GM19455 (cell line): ENCODE data around the gene SLC35F1.

Source experiments
- ATAC-seq: cut with Tn5 transposase; IDR thresholded peaks from one replicate; pipeline ENCODE4 v1.9.1; 2021; ENCODE audit not compliant: unreplicated experiment

Gene SLC35F1

GRCh38 chr6:118103381-118104146 lies 196.5 kb downstream of the SLC35F1 start:
- no peak for ATAC-seq

GRCh38 chr6:118122161-118122725 lies 215.2 kb downstream of the SLC35F1 start:
- no peak for ATAC-seq

GRCh38 chr6:118122801-118123200 lies 215.7 kb downstream of the SLC35F1 start:
- no peak for ATAC-seq

GRCh38 chr6:118123503-118124037 lies 216.5 kb downstream of the SLC35F1 start:
- ATAC-seq = no peak

GRCh38 chr6:118124851-118125250 lies 217.8 kb downstream of the SLC35F1 start:
- ATAC-seq = no peak

GRCh38 chr6:118128755-118129154 lies 221.7 kb downstream of the SLC35F1 start:
- no peak for ATAC-seq

GRCh38 chr6:118134206-118134605 lies 227.1 kb downstream of the SLC35F1 start:
- no peak for ATAC-seq

- ATAC-seq = no peak
Observed at GRCh38 chr6:118134736-118135135, 227.7 kb downstream of the SLC35F1 start.

- ATAC-seq = no peak
Observed at GRCh38 chr6:118135371-118135770, 228.3 kb downstream of the SLC35F1 start.

GRCh38 chr6:118141211-118141610 lies 234.1 kb downstream of the SLC35F1 start:
- ATAC-seq = no peak

GRCh38 chr6:118146584-118146983 lies 239.5 kb downstream of the SLC35F1 start:
- no peak for ATAC-seq

- no peak for ATAC-seq
Observed at GRCh38 chr6:118147511-118147910, 240.4 kb downstream of the SLC35F1 start.

GRCh38 chr6:118148561-118148960 lies 241.5 kb downstream of the SLC35F1 start:
- no peak for ATAC-seq

- ATAC-seq = no peak
Observed at GRCh38 chr6:118152524-118152923, 245.5 kb downstream of the SLC35F1 start.

GRCh38 chr6:118161343-118161742 lies 254.3 kb downstream of the SLC35F1 start:
- no peak for ATAC-seq

GRCh38 chr6:118163542-118163941 lies 256.5 kb downstream of the SLC35F1 start:
- ATAC-seq = no peak

GRCh38 chr6:118165500-118165899 lies 258.4 kb downstream of the SLC35F1 start:
- ATAC-seq = no peak

GRCh38 chr6:118168421-118168820 lies 261.4 kb downstream of the SLC35F1 start:
- ATAC-seq = no peak

GRCh38 chr6:118171852-118172251 lies 264.8 kb downstream of the SLC35F1 start:
- no peak for ATAC-seq

GRCh38 chr6:118174071-118174470 lies 267.0 kb downstream of the SLC35F1 start:
- no peak for ATAC-seq

- no peak for ATAC-seq
Observed at GRCh38 chr6:118177720-118178119, 270.7 kb downstream of the SLC35F1 start.

GRCh38 chr6:118179048-118179447 lies 272.0 kb downstream of the SLC35F1 start:
- no peak for ATAC-seq
